HepG2 (cell line): ENCODE measurements around the gene TDRD10. TPM values are rescaled to one million over a fixed set of nuclear protein-coding genes. Genes with fewer than 3 reads are reported as not detected.

Experiments used
- ATAC-seq: fragments of 200-7000 bp; cut with Tn5 transposase; 3 replicates; pipeline ENCODE4 v1.9.1; 2020; ENCODE audit warnings: mild to moderate bottlenecking, moderate library complexity
- BruUV-seq: library from RNA; stranded (reverse); fragments of 400-500 nt; replicated peaks from 2 replicates; lab custom pipeline; 2021; lab: Mats Ljungman, UMichigan
- CTCF ChIA-PET: fragments of 300-600 bp; formaldehyde crosslinking; extraction: SDS; loops from one replicate; lab custom pipeline; 2021; ENCODE audit warnings: low total read pairs, inconsistent platforms, low intra/inter-chr PET ratio; lab: Yijun Ruan, JAX
- POLR2A ChIA-PET: fragments of 350-600 bp; sonication (Branson Sonifier 250); formaldehyde crosslinking; loops from one replicate; lab custom pipeline; 2020; ENCODE audit warnings: antibody characterized with exemption, inconsistent platforms; lab: Yijun Ruan, JAX
- DNase-seq: peaks from one replicate; pipeline ENCODE4 v3.0.0-alpha.2; 2015; ENCODE audit warnings: low spot score
- FAIRE-seq: peaks from 3 replicates; lab custom pipeline; 2011; peaks lifted over from hg19 to GRCh38; lab: Jason Lieb, UNC
- H2AFZ ChIP-seq: one replicate; pipeline ENCODE4 v1.6.1; 2011; ENCODE audit warnings: low read length, inconsistent platforms
- H3K27ac ChIP-seq: fragments of 300-600 bp; 3 replicates; pipeline ENCODE4 v1.8.0; 2011; ENCODE audit warnings: mixed run types, mild to moderate bottlenecking, mixed read lengths, low read length, inconsistent platforms; ENCODE audit not compliant: insufficient read depth; ENCODE audit errors: extremely low read length
- H3K27me3 ChIP-seq, 2 experiments: fragments of 200-600 bp in 1 of 2; 2 replicates in 1 of 2; 3 replicates in 1 of 2; pipeline versions ENCODE4 v1.6.0 to v1.8.0; 2011; ENCODE audit warnings: low read length in 2 of 2, mild to moderate bottlenecking in 2 of 2, moderate library complexity in 2 of 2, inconsistent platforms in 1 of 2; ENCODE audit not compliant: insufficient read depth in 2 of 2, control insufficient read depth in 1 of 2
- H3K36me3 ChIP-seq, 2 experiments: fragments of 200-600 bp in 1 of 2; replicated peaks in 1 of 2; 2 replicates in 1 of 2; 3 replicates in 1 of 2; pipeline versions ENCODE4 v1.5.1 to v1.8.0; 2011; ENCODE audit warnings: low read length in 2 of 2, inconsistent platforms in 1 of 2; ENCODE audit not compliant: insufficient read depth in 2 of 2, control insufficient read depth in 1 of 2
- H3K4me1 ChIP-seq: 2 replicates; pipeline ENCODE4 v1.5.1; 2012; ENCODE audit warnings: low read length, inconsistent platforms; ENCODE audit not compliant: insufficient read depth
- H3K4me2 ChIP-seq: 2 replicates; pipeline ENCODE4 v1.6.0; 2011; ENCODE audit warnings: low read depth, low read length, inconsistent platforms
- H3K4me3 ChIP-seq, 3 experiments: fragments of 200-600 bp in 1 of 3; sonication (generic), shearing (Covaris generic) in 1 of 3; replicated peaks in 1 of 3; 2 replicates each; pipeline ENCODE4 v1.5.1; 2011 to 2016; ENCODE audit warnings: low read length in 3 of 3, inconsistent platforms in 2 of 3, low read depth in 2 of 3, mild to moderate bottlenecking in 2 of 3, control low read depth in 1 of 3, mixed read lengths in 1 of 3; ENCODE audit not compliant: insufficient read depth in 1 of 3
- H3K79me2 ChIP-seq: one replicate; pipeline ENCODE4 v1.6.1; 2011; ENCODE audit warnings: low read length, inconsistent platforms; ENCODE audit not compliant: insufficient read depth
- H3K9ac ChIP-seq: 2 replicates; pipeline ENCODE4 v1.6.0; 2011; ENCODE audit warnings: mild to moderate bottlenecking, low read depth, low read length, inconsistent platforms; ENCODE audit not compliant: insufficient read depth
- H3K9me3 ChIP-seq: 2 replicates; pipeline ENCODE4 v1.5.1; 2012; ENCODE audit warnings: mild to moderate bottlenecking, low read length
- H4K20me1 ChIP-seq: 2 replicates; pipeline ENCODE4 v1.6.0; 2011; ENCODE audit warnings: inconsistent platforms, mild to moderate bottlenecking, low read length, moderate library complexity; ENCODE audit not compliant: insufficient read depth
- BRCA1 ChIP-seq: sonication (generic); formaldehyde crosslinking; IDR thresholded peaks from 2 replicates; pipeline ENCODE4 v1.4.0; 2020; ENCODE audit warnings: missing genetic modification reagents
- HDAC1 ChIP-seq: sonication (generic); formaldehyde crosslinking; IDR thresholded peaks from 2 replicates; pipeline ENCODE4 v1.5.1; 2020; ENCODE audit warnings: mild to moderate bottlenecking, missing genetic modification reagents
- PLSCR1 ChIP-seq: sonication (generic); formaldehyde crosslinking; IDR thresholded peaks from 2 replicates; pipeline ENCODE4 v1.5.0; 2020; ENCODE audit warnings: missing genetic modification reagents, mild to moderate bottlenecking, borderline replicate concordance
- RFX5 ChIP-seq: IDR thresholded peaks from 2 replicates; pipeline ENCODE4 v1.6.1; 2011; ENCODE audit warnings: low read depth, low read length, improper control_type of control experiment
- TOPORS ChIP-seq: sonication (generic); formaldehyde crosslinking; IDR thresholded peaks from 2 replicates; pipeline ENCODE4 v1.8.0; 2023; ENCODE audit warnings: mild to moderate bottlenecking, missing genetic modification reagents
- ZBTB34 ChIP-seq: sonication (generic); formaldehyde crosslinking; IDR thresholded peaks from 2 replicates; pipeline ENCODE4 v1.8.0; 2022; ENCODE audit warnings: mild to moderate bottlenecking, missing genetic modification reagents
- ZNF746 ChIP-seq: sonication (generic); formaldehyde crosslinking; IDR thresholded peaks from 2 replicates; pipeline ENCODE4 v1.8.0; 2022; ENCODE audit warnings: mild to moderate bottlenecking, missing genetic modification reagents
- WGBS: methylation state at CpG from one replicate; pipeline ENCODE4 v1.1.6; 2017; ENCODE audit warnings: low lambda C conversion rate; 5-methylcytosine and 5-hydroxymethylcytosine counted together
- in situ Hi-C: cut with HindIII; loops from 2 replicates; pipeline ENCODE4 v1.10.0; 2017; ENCODE audit warnings: low pct_unique_long_range_greater_than_20kb; ENCODE audit not compliant: extremely low pct_ligation_motif_present
- intact Hi-C: fragments of 100-400 bp; cut with micrococcal nuclease; formaldehyde crosslinking; loops from one replicate; pipeline ENCODE4 v1.10.0; 2022; ENCODE audit not compliant: unreplicated experiment
- polyA plus RNA-seq, 8 experiments: library from polyadenylated mRNA; depleted of rRNA in 3 of 8; stranded (reverse) in 7 of 8; unstranded in 1 of 8; fragments of >200 nt; fragmentation: Illumina TruSeq in 4 of 8; extraction: Trizol in 4 of 8; gene quantifications; 2 replicates each; pipeline versions ENCODE4 v1.2.1 to v1.2.3, GENCODE V29; 2011 to 2016; ENCODE audit warnings: low read depth in 4 of 8, missing spikeins in 1 of 8, mixed read lengths in 1 of 8; ENCODE audit not compliant: insufficient read depth in 1 of 8
- total RNA-seq, 5 experiments: library from RNA; depleted of rRNA; stranded (reverse); fragments of >200 nt; fragmentation: Illumina TruSeq; extraction: Trizol; gene quantifications; 2 replicates each; pipeline ENCODE4 v1.2.3, GENCODE V29; 2016; ENCODE audit warnings: low read depth in 1 of 5
- TF ChIP-seq, protein P1 (sequence below): sonication (generic); formaldehyde crosslinking; IDR thresholded peaks from 2 replicates; pipeline ENCODE4 v1.5.1; 2020; ENCODE audit warnings: mild to moderate bottlenecking, missing genetic modification reagents, moderate library complexity

The TDRD10 gene
- total and polyA plus RNA-seq, 2 of the 13 experiments (the other 11 are each of a cell fraction or from before 2014, with no cell fraction given) = not detected

DNA sequence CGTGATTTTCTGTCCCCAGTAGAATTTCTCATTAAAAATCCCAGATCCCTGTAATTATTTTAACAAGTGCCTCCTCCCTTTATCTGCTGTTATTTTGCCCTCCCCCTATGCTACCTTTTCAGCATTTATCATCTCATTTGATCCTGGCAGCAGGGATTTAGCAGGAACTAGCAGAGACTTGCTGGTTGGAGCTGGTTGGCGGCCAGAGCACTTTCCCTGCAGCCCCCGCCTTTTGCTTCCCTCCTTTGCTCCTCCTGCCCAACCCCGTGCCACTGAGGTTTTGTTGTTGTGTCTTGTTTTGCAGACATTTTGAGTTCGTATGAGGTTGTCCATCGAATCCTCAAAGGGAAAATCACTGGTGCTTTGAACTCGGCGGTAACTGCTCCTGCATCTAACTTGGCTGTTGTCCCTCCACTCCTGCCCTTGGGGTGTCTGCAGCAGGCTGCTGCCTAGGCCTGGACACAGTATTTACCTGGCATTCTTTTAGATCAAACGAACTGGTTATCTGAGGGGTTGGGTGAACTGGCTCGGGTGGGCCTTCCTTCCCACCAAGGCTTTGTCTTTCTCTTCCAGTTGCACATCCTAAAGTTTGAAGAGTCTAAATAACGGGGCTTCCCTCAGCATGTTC is 45.2 kb downstream of the TDRD10 start:
- Histone ChIP-seq H2AFZ (no peak overlapping the region), H3K4me3 (peak overlapping the region in 1 of 3 experiments; percentile 5; a peak in 1 of 6 replicates), H3K4me1 (peaks cover 27% of the 10 kb centered on the region), H3K79me2 (no peaks in the 10 kb centered on the region), H4K20me1 (no peaks in the 10 kb centered on the region), H3K9me3 (no peaks in the 10 kb centered on the region), H3K9ac (no peak overlapping the region), H3K4me2 (peak overlapping the region; percentile 61), H3K27ac (no peak overlapping the region), H3K27me3 (peaks cover 0 to 15% of the 10 kb centered on the region in 2 experiments; a peak in 1 of 5 replicates), H3K36me3 (peaks cover 14 to 33% of the 10 kb centered on the region in 2 experiments)
- peak; percentile 63 for ATAC-seq
- no peak for TF ChIP-seq ZBTB34 (CRISPR knock-in tag)
- TF ChIP-seq HDAC1 = 0 out of 2 replicates have a peak, but pooled peaks have one; percentile 0
- intact Hi-C loops = no loop called here
- in situ Hi-C loops = loop anchor here (5.0 kb wide), 1 partner anchor 60 kb away; no protein-coding TSS in a partner anchor
- no peak for DNase-seq
- no TSS peak for BruUV-seq
- FAIRE-seq = no peak
- 16% methylated on average over 11 of the region's 11 CpGs for WGBS
- CTCF ChIA-PET = interaction anchor here (1.8 to 1.9 kb wide), 2 partner anchors 13 to 68 kb away, joined by 14 to 22 read pairs; no protein-coding TSS in a partner anchor
- POLR2A ChIA-PET = interaction anchor here (0.8 to 1.5 kb wide), 3 partner anchors 10 to 68 kb away, joined by 3 to 6 read pairs (median 4); no protein-coding TSS in a partner anchor

- H3K9ac ChIP-seq = no peak overlapping the region
- CTCF ChIA-PET = no interaction called here
- 22% methylated on average over 1 of the region's 1 CpG for WGBS
- H3K4me1 ChIP-seq = peaks cover 27% of the 10 kb centered on the region
- H3K4me3 ChIP-seq = no peak overlapping the region
- H3K79me2 ChIP-seq = no peaks in the 10 kb centered on the region
- POLR2A ChIA-PET = no interaction called here
- in situ Hi-C loops = loop anchor here (5.0 kb wide), 1 partner anchor 61 kb away; no protein-coding TSS in a partner anchor
- H3K4me2 ChIP-seq = peak overlapping the region; percentile 61
- ATAC-seq (no peak; the same call in 2 of the 3 replicates), DNase-seq (no peak), FAIRE-seq (no peak)
- BruUV-seq = no TSS peak
- intact Hi-C loops = no loop called here
- no peak overlapping the region for H3K27ac ChIP-seq
- peaks cover 0 to 10% of the 10 kb centered on the region in 2 experiments; a peak in 1 of 5 replicates for H3K27me3 ChIP-seq
- H3K9me3 ChIP-seq = no peaks in the 10 kb centered on the region
- H4K20me1 ChIP-seq = no peaks in the 10 kb centered on the region
- no peak overlapping the region for H2AFZ ChIP-seq
- H3K36me3 ChIP-seq = peaks cover 21 to 41% of the 10 kb centered on the region in 2 experiments
- no peak for TF ChIP-seq PLSCR1 (CRISPR knock-in tag)
- no peak for TF ChIP-seq RFX5
- TF ChIP-seq, protein P1, sequence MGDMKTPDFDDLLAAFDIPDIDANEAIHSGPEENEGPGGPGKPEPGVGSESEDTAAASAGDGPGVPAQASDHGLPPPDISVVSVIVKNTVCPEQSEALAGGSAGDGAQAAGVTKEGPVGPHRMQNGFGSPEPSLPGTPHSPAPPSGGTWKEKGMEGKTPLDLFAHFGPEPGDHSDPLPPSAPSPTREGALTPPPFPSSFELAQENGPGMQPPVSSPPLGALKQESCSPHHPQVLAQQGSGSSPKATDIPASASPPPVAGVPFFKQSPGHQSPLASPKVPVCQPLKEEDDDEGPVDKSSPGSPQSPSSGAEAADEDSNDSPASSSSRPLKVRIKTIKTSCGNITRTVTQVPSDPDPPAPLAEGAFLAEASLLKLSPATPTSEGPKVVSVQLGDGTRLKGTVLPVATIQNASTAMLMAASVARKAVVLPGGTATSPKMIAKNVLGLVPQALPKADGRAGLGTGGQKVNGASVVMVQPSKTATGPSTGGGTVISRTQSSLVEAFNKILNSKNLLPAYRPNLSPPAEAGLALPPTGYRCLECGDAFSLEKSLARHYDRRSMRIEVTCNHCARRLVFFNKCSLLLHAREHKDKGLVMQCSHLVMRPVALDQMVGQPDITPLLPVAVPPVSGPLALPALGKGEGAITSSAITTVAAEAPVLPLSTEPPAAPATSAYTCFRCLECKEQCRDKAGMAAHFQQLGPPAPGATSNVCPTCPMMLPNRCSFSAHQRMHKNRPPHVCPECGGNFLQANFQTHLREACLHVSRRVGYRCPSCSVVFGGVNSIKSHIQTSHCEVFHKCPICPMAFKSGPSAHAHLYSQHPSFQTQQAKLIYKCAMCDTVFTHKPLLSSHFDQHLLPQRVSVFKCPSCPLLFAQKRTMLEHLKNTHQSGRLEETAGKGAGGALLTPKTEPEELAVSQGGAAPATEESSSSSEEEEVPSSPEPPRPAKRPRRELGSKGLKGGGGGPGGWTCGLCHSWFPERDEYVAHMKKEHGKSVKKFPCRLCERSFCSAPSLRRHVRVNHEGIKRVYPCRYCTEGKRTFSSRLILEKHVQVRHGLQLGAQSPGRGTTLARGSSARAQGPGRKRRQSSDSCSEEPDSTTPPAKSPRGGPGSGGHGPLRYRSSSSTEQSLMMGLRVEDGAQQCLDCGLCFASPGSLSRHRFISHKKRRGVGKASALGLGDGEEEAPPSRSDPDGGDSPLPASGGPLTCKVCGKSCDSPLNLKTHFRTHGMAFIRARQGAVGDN (CRISPR knock-in tag) = no peak
- TF ChIP-seq BRCA1 (CRISPR knock-in tag) = no peak
- TF ChIP-seq ZNF746 = no peak
- TF ChIP-seq TOPORS = no peak
Observed at GRCh38 chr1:154548028-154548427, 46.0 kb downstream of the TDRD10 start.
